Liver (tissue), 9 donors: ENCODE measurements around the gene PTH2. TPM values are rescaled to one million over a fixed set of nuclear protein-coding genes. Genes with fewer than 3 reads are reported as not detected.

Source experiments
- DNase-seq: peaks from one replicate; pipeline ENCODE4 v3.0.0-alpha.2; 2017; ENCODE audit warnings: low spot score
- H3K27ac ChIP-seq, 2 donors: one replicate each; pipeline ENCODE4 v1.7.0; 2013; ENCODE audit warnings: inconsistent platforms in 2 of 2, low read length in 2 of 2, control low read depth in 1 of 2, low read depth in 1 of 2, mild to moderate bottlenecking in 1 of 2
- H3K27me3 ChIP-seq, 4 donors: one replicate each; pipeline versions ENCODE4 v1.6.1 to v1.7.0; 2013; ENCODE audit warnings: low read length in 3 of 4, inconsistent platforms in 1 of 4, mild to moderate bottlenecking in 1 of 4, moderate library complexity in 1 of 4; ENCODE audit not compliant: control insufficient read depth in 4 of 4, insufficient read depth in 4 of 4
- H3K36me3 ChIP-seq, 4 donors: one replicate each; pipeline versions ENCODE4 v1.6.1 to v1.7.0; 2013; ENCODE audit warnings: low read length in 3 of 4, mild to moderate bottlenecking in 3 of 4, low read depth in 1 of 4, moderate library complexity in 1 of 4; ENCODE audit not compliant: control insufficient read depth in 4 of 4, insufficient read depth in 3 of 4
- H3K4me1 ChIP-seq, 4 donors: one replicate each; pipeline versions ENCODE4 v1.6.1 to v1.7.0; 2013; ENCODE audit warnings: low read length in 3 of 4, mild to moderate bottlenecking in 3 of 4, moderate library complexity in 1 of 4; ENCODE audit not compliant: control insufficient read depth in 4 of 4, insufficient read depth in 4 of 4
- H3K4me3 ChIP-seq, 3 donors: one replicate each; pipeline versions ENCODE4 v1.6.1 to v1.7.0; 2013; ENCODE audit warnings: low read length in 3 of 3, control low read depth in 1 of 3, low read depth in 1 of 3, mild to moderate bottlenecking in 1 of 3
- H3K9ac ChIP-seq, 2 donors: one replicate each; pipeline ENCODE4 v1.7.0; 2013; ENCODE audit warnings: low read length in 2 of 2, mild to moderate bottlenecking in 2 of 2, moderate library complexity in 2 of 2, control low read depth in 1 of 2, low read depth in 1 of 2
- H3K9me3 ChIP-seq, 4 donors: one replicate each; pipeline versions ENCODE4 v1.6.1 to v1.7.0; 2013; ENCODE audit warnings: low read length in 3 of 4; ENCODE audit not compliant: control insufficient read depth in 4 of 4
- ATF3 ChIP-seq: IDR thresholded peaks from 2 replicates; pipeline ENCODE4 v1.6.1; 2016; ENCODE audit warnings: antibody characterized with exemption
- EGR1 ChIP-seq, 2 donors: IDR thresholded peaks; 2 replicates each; pipeline ENCODE4 v1.6.1; 2016 to 2018; ENCODE audit warnings: antibody characterized with exemption in 2 of 2, low read depth in 2 of 2
- FOXA1 ChIP-seq: IDR thresholded peaks from 2 replicates; pipeline ENCODE4 v1.6.1; 2016; ENCODE audit warnings: antibody characterized with exemption
- GABPA ChIP-seq, 2 donors: IDR thresholded peaks in 1 of 2; conservative IDR thresholded peaks in 1 of 2; 2 replicates each; pipeline ENCODE4 v1.6.1; 2016; ENCODE audit warnings: antibody characterized with exemption in 2 of 2, mild to moderate bottlenecking in 1 of 2, moderate library complexity in 1 of 2
- HNF4A ChIP-seq, 2 donors: conservative IDR thresholded peaks; 2 replicates each; pipeline ENCODE4 v1.6.1; 2016; ENCODE audit warnings: antibody characterized with exemption in 2 of 2, mild to moderate bottlenecking in 2 of 2
- HNF4G ChIP-seq: IDR thresholded peaks from 2 replicates; pipeline ENCODE4 v1.6.1; 2016; ENCODE audit warnings: antibody characterized with exemption
- JUND ChIP-seq, 2 donors: IDR thresholded peaks; 2 replicates each; pipeline ENCODE4 v1.6.1; 2016; ENCODE audit warnings: antibody characterized with exemption in 2 of 2
- NR2F2 ChIP-seq: IDR thresholded peaks from 2 replicates; pipeline ENCODE4 v1.6.1; 2016; ENCODE audit warnings: antibody characterized with exemption
- RAD21 ChIP-seq, 2 donors: IDR thresholded peaks; 2 replicates each; pipeline ENCODE4 v1.6.1; 2016; ENCODE audit warnings: antibody characterized with exemption in 2 of 2, mild to moderate bottlenecking in 2 of 2
- RXRA ChIP-seq, 2 donors: IDR thresholded peaks; 2 replicates each; pipeline ENCODE4 v1.6.1; 2017 to 2018; ENCODE audit warnings: antibody characterized with exemption in 2 of 2, mild to moderate bottlenecking in 1 of 2
- SP1 ChIP-seq: IDR thresholded peaks from 2 replicates; pipeline ENCODE4 v1.6.1; 2018; ENCODE audit warnings: antibody characterized with exemption, mild to moderate bottlenecking
- TAF1 ChIP-seq: conservative IDR thresholded peaks from 2 replicates; pipeline ENCODE4 v1.6.1; 2016; ENCODE audit warnings: antibody characterized with exemption, mild to moderate bottlenecking
- WGBS: extraction: QIAGEN DNeasy Blood & Tissue Kit; methylation state at CpG from one replicate; pipeline ENCODE4 v1.1.7; 2013; 5-methylcytosine and 5-hydroxymethylcytosine counted together
- polyA plus RNA-seq, 2 donors: library from polyadenylated mRNA; stranded (reverse) in 1 of 2; unstranded in 1 of 2; fragments of 200-250 nt in 1 of 2; fragments of >200 nt in 1 of 2; fragmentation: Nextera tagmentation in 1 of 2; extraction: Ambion mirVana in 1 of 2; gene quantifications; one replicate each; pipeline versions ENCODE4 v1.2.1 to v1.2.3, GENCODE V29; 2013 to 2015
- total RNA-seq, 2 donors: library from RNA; depleted of rRNA; stranded (reverse); fragments of >200 nt; gene quantifications; one replicate each; pipeline ENCODE4 v1.2.3, GENCODE V29; 2014
- TF ChIP-seq, protein P1 (sequence below): IDR thresholded peaks from 2 replicates; pipeline ENCODE4 v1.6.1; 2016; ENCODE audit warnings: antibody characterized with exemption, mild to moderate bottlenecking
- TF ChIP-seq, protein P2 (sequence below): IDR thresholded peaks from 2 replicates; pipeline ENCODE4 v1.6.1; 2016; ENCODE audit warnings: antibody characterized with exemption
- TF ChIP-seq, protein P3 (sequence below): fragments of 150-350 bp; IDR thresholded peaks from 2 replicates; pipeline ENCODE4 v1.5.1; 2017; ENCODE audit warnings: improper control_type of control experiment, low read depth, low read length; ENCODE audit not compliant: missing input control
- donor health status: healthy.
- donor health status: healthy.
- donor health status: healthy.
- donor health status: healthy.
- donor health status: healthy.

Gene PTH2
- total and polyA plus RNA-seq, 4 donors: not detected

DNA sequence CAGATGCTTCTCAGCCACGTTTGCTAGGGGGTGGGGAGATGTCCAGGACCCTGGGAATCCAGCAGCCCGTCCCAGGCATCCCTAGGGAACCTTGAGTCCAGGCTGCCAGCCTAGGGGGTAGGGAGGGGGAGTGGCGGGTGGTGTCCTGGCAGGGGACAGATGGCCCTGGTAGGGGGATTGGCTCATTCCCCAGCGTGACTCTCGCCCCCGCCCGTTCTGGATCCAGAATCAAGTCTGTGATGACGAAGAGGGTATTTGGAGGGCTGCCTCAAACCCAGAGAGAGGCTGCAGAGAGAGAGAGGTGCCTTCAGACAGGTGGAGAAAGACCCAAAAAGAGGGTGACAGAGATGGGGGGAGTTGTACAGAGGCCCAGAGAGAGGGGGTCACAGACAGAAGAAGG is 14.0 kb upstream of the PTH2 start:
- Histone ChIP-seq H3K27me3 (peaks cover 3 to 8% (median 5%) of the 10 kb centered on the region in 4 donors), H3K27ac (no peak overlapping the region), H3K4me1 (peaks cover 0 to 4% (median 0%) of the 10 kb centered on the region in 4 donors), H3K36me3 (no peaks in the 10 kb centered on the region), H3K9ac (no peak overlapping the region), H3K9me3 (peaks cover 0 to under 1% (median 0%) of the 10 kb centered on the region in 4 donors), H3K4me3 (no peak overlapping the region)
- TF ChIP-seq RXRA (IDR thresholded peaks at IDR 0.05): no peak
- TF ChIP-seq, protein P1, sequence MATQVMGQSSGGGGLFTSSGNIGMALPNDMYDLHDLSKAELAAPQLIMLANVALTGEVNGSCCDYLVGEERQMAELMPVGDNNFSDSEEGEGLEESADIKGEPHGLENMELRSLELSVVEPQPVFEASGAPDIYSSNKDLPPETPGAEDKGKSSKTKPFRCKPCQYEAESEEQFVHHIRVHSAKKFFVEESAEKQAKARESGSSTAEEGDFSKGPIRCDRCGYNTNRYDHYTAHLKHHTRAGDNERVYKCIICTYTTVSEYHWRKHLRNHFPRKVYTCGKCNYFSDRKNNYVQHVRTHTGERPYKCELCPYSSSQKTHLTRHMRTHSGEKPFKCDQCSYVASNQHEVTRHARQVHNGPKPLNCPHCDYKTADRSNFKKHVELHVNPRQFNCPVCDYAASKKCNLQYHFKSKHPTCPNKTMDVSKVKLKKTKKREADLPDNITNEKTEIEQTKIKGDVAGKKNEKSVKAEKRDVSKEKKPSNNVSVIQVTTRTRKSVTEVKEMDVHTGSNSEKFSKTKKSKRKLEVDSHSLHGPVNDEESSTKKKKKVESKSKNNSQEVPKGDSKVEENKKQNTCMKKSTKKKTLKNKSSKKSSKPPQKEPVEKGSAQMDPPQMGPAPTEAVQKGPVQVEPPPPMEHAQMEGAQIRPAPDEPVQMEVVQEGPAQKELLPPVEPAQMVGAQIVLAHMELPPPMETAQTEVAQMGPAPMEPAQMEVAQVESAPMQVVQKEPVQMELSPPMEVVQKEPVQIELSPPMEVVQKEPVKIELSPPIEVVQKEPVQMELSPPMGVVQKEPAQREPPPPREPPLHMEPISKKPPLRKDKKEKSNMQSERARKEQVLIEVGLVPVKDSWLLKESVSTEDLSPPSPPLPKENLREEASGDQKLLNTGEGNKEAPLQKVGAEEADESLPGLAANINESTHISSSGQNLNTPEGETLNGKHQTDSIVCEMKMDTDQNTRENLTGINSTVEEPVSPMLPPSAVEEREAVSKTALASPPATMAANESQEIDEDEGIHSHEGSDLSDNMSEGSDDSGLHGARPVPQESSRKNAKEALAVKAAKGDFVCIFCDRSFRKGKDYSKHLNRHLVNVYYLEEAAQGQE: no peak
- TF ChIP-seq RAD21 (IDR thresholded peaks at IDR 0.05): no peak
- TF ChIP-seq, protein P2, sequence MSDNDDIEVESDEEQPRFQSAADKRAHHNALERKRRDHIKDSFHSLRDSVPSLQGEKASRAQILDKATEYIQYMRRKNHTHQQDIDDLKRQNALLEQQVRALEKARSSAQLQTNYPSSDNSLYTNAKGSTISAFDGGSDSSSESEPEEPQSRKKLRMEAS: no peak
- TF ChIP-seq NR2F2: no peak
- no peak for TF ChIP-seq SP1
- no peak for TF ChIP-seq FOXA1
- TF ChIP-seq GABPA (IDR thresholded peaks at IDR 0.05 in 1 of 2, conservative IDR thresholded peaks at IDR 0.05 in 1 of 2): no peak
- TF ChIP-seq HNF4A (conservative IDR thresholded peaks at IDR 0.05): no peak
- TF ChIP-seq TAF1: no peak
- no peak for TF ChIP-seq EGR1 (IDR thresholded peaks at IDR 0.05; ENCODE audit: low read depth in 2 of 2)
- TF ChIP-seq ATF3: no peak
- TF ChIP-seq, protein P3, sequence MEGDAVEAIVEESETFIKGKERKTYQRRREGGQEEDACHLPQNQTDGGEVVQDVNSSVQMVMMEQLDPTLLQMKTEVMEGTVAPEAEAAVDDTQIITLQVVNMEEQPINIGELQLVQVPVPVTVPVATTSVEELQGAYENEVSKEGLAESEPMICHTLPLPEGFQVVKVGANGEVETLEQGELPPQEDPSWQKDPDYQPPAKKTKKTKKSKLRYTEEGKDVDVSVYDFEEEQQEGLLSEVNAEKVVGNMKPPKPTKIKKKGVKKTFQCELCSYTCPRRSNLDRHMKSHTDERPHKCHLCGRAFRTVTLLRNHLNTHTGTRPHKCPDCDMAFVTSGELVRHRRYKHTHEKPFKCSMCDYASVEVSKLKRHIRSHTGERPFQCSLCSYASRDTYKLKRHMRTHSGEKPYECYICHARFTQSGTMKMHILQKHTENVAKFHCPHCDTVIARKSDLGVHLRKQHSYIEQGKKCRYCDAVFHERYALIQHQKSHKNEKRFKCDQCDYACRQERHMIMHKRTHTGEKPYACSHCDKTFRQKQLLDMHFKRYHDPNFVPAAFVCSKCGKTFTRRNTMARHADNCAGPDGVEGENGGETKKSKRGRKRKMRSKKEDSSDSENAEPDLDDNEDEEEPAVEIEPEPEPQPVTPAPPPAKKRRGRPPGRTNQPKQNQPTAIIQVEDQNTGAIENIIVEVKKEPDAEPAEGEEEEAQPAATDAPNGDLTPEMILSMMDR: no peak
- WGBS: 11% methylated on average over 8 of the region's 8 CpGs
- DNase-seq: no peak

GRCh38 chr19:49436381-49437017 is 13.3 kb upstream of the PTH2 start:
- TF ChIP-seq HNF4A (conservative IDR thresholded peaks at IDR 0.05) (no peak), JUND (IDR thresholded peaks at IDR 0.05) (no peak), HNF4G (no peak), NR2F2 (no peak)
- TF ChIP-seq, protein P2: no peak
- TF ChIP-seq, protein P1: no peak
- 12% methylated on average over 42 of the region's 42 CpGs for WGBS
- peak; percentile 62 for DNase-seq
- H3K27ac ChIP-seq: no peak overlapping the region
- H3K4me3 ChIP-seq: no peak overlapping the region
- H3K36me3 ChIP-seq: no peaks in the 10 kb centered on the region
- no peak overlapping the region for H3K9ac ChIP-seq
- peaks cover 3 to 11% (median 6%) of the 10 kb centered on the region in 4 donors for H3K27me3 ChIP-seq
- H3K9me3 ChIP-seq: peaks cover 0 to 2% (median 0%) of the 10 kb centered on the region in 4 donors
- H3K4me1 ChIP-seq: peaks cover 0 to 4% (median 0%) of the 10 kb centered on the region in 4 donors
